ENCODE data around the gene MMP12.
"Not testable (repeated sequence)": the region's sequence is repeated elsewhere in the genome, so short reads cannot be mapped to it uniquely, and the experiment has no call there.

The MMP12 gene

GRCh38 chr11:102879801-102880200 is 5.0 kb upstream of the MMP12 start:
- H3K4me3 Mint-ChIP-seq, result no peak overlapping the region
- H3K27ac Mint-ChIP-seq, result no peak overlapping the region
- DNase-seq, result no peak
- H3K27me3 Mint-ChIP-seq, result peaks cover 3% of the 10 kb centered on the region
- no peaks in the 10 kb centered on the region for H3K9me3 Mint-ChIP-seq
- H3K4me1 Mint-ChIP-seq, result peaks cover 5% of the 10 kb centered on the region
- no peak for ATAC-seq
- H3K36me3 Mint-ChIP-seq (ENCODE audit: low read depth), result no peaks in the 10 kb centered on the region

GRCh38 chr11:102878595-102878994 is 3.8 kb upstream of the MMP12 start:
- ATAC-seq (no peak), DNase-seq (no peak)
- Mint-ChIP-seq H3K36me3 (ENCODE audit: low read depth) (no peaks in the 10 kb centered on the region), H3K9me3 (no peaks in the 10 kb centered on the region), H3K4me1 (peaks cover 5% of the 10 kb centered on the region), H3K27ac (no peak overlapping the region), H3K4me3 (no peak overlapping the region), H3K27me3 (peaks cover 3% of the 10 kb centered on the region)

- not testable (repeated sequence) for H3K4me1 Mint-ChIP-seq; H3K27ac Mint-ChIP-seq; H3K4me3 Mint-ChIP-seq; H3K36me3 Mint-ChIP-seq (ENCODE audit: low read depth); H3K9me3 Mint-ChIP-seq; DNase-seq; ATAC-seq; H3K27me3 Mint-ChIP-seq
Measured at GRCh38 chr11:102869354-102869964, 5.3 kb downstream of the MMP12 start.

GRCh38 chr11:102868339-102868738 is 6.4 kb downstream of the MMP12 start:
- H3K36me3 Mint-ChIP-seq (ENCODE audit: low read depth), result no peaks in the 10 kb centered on the region
- no peaks in the 10 kb centered on the region for H3K9me3 Mint-ChIP-seq
- no peak for ATAC-seq

GRCh38 chr11:102864724-102865123 is 10.1 kb downstream of the MMP12 start:
- Mint-ChIP-seq H3K4me1 (no peaks in the 10 kb centered on the region), H3K9me3 (no peaks in the 10 kb centered on the region), H3K4me3 (no peak overlapping the region), H3K27ac (no peak overlapping the region), H3K27me3 (no peaks in the 10 kb centered on the region), H3K36me3 (ENCODE audit: low read depth) (no peaks in the 10 kb centered on the region)
- DNase-seq, result no peak
- ATAC-seq, result no peak

More at GRCh38 chr11:102868339-102868738, 6.4 kb downstream of the MMP12 start:
- H3K27me3 Mint-ChIP-seq, result no peaks in the 10 kb centered on the region
- no peaks in the 10 kb centered on the region for H3K4me1 Mint-ChIP-seq
- H3K27ac Mint-ChIP-seq, result no peak overlapping the region
- H3K4me3 Mint-ChIP-seq, result no peak overlapping the region
- no peak for DNase-seq

- Mint-ChIP-seq H3K4me3 (no peak overlapping the region), H3K27me3 (peaks cover 4% of the 10 kb centered on the region), H3K4me1 (no peaks in the 10 kb centered on the region), H3K36me3 (ENCODE audit: low read depth) (no peaks in the 10 kb centered on the region), H3K9me3 (no peaks in the 10 kb centered on the region), H3K27ac (no peak overlapping the region)
- no peak for DNase-seq
- ATAC-seq, result no peak
Measured at GRCh38 chr11:102853956-102854355, 20.8 kb downstream of the MMP12 start.

- Mint-ChIP-seq H3K9me3 (no peaks in the 10 kb centered on the region), H3K4me3 (no peak overlapping the region), H3K36me3 (ENCODE audit: low read depth) (no peaks in the 10 kb centered on the region), H3K27ac (no peak overlapping the region), H3K4me1 (no peaks in the 10 kb centered on the region), H3K27me3 (peaks cover 4% of the 10 kb centered on the region)
- no peak for ATAC-seq
- DNase-seq, result no peak
Measured at GRCh38 chr11:102853055-102853454, 21.7 kb downstream of the MMP12 start.

- H3K4me3 Mint-ChIP-seq, result no peak overlapping the region
- DNase-seq (no peak), ATAC-seq (no peak)
- no peak overlapping the region for H3K27ac Mint-ChIP-seq
- H3K9me3 Mint-ChIP-seq, result no peaks in the 10 kb centered on the region
- H3K36me3 Mint-ChIP-seq (ENCODE audit: low read depth), result no peaks in the 10 kb centered on the region
- H3K4me1 Mint-ChIP-seq, result no peaks in the 10 kb centered on the region
- H3K27me3 Mint-ChIP-seq, result peaks cover 6% of the 10 kb centered on the region
Measured at GRCh38 chr11:102850973-102851745, 23.6 kb downstream of the MMP12 start.

GRCh38 chr11:102849311-102849710 is 25.5 kb downstream of the MMP12 start:
- ATAC-seq, result no peak

GRCh38 chr11:102846292-102846691 is 28.5 kb downstream of the MMP12 start:
- Mint-ChIP-seq H3K36me3 (ENCODE audit: low read depth) (no peaks in the 10 kb centered on the region), H3K27ac (no peak overlapping the region), H3K4me1 (no peaks in the 10 kb centered on the region), H3K4me3 (no peak overlapping the region), H3K27me3 (peaks cover 7% of the 10 kb centered on the region), H3K9me3 (no peaks in the 10 kb centered on the region)
- DNase-seq (no peak), ATAC-seq (no peak)

More at GRCh38 chr11:102849311-102849710, 25.5 kb downstream of the MMP12 start:
- H3K27me3 Mint-ChIP-seq, result peaks cover 9% of the 10 kb centered on the region
- H3K36me3 Mint-ChIP-seq (ENCODE audit: low read depth), result no peaks in the 10 kb centered on the region
- no peak overlapping the region for H3K27ac Mint-ChIP-seq
- DNase-seq, result no peak
- H3K4me3 Mint-ChIP-seq, result no peak overlapping the region
- H3K9me3 Mint-ChIP-seq, result no peaks in the 10 kb centered on the region
- H3K4me1 Mint-ChIP-seq, result no peaks in the 10 kb centered on the region

- Mint-ChIP-seq H3K27ac (no peak within 1 kb of the TSS), H3K4me1 (no peaks in the 10 kb centered on the region), H3K36me3 (ENCODE audit: low read depth) (no peaks in the 10 kb centered on the region), H3K27me3 (peaks cover 5% of the 10 kb centered on the region), H3K4me3 (no peak within 1 kb of the TSS), H3K9me3 (no peaks in the 10 kb centered on the region)
- ATAC-seq (no peak), DNase-seq (no peak)
Measured at GRCh38 chr11:102843489-102843888, 31.3 kb downstream of the MMP12 start, which contains the start of gene MMP3. MMP3 (minus strand) TSS chr11:102843609; CDS start chr11:102843546, 63 bp downstream.

GRCh38 chr11:102842930-102843329 is 31.9 kb downstream of the MMP12 start:
- DNase-seq (no peak), ATAC-seq (no peak)
- no peaks in the 10 kb centered on the region for H3K4me1 Mint-ChIP-seq
- H3K27me3 Mint-ChIP-seq, result peaks cover 5% of the 10 kb centered on the region
- no peaks in the 10 kb centered on the region for H3K36me3 Mint-ChIP-seq (ENCODE audit: low read depth)
- H3K9me3 Mint-ChIP-seq, result no peaks in the 10 kb centered on the region
- H3K4me3 Mint-ChIP-seq, result no peak overlapping the region
- no peak overlapping the region for H3K27ac Mint-ChIP-seq

GRCh38 chr11:102840018-102840417 is 34.8 kb downstream of the MMP12 start:
- no peak for DNase-seq
- Mint-ChIP-seq H3K27ac (no peak overlapping the region), H3K27me3 (no peaks in the 10 kb centered on the region), H3K9me3 (no peaks in the 10 kb centered on the region), H3K36me3 (ENCODE audit: low read depth) (no peaks in the 10 kb centered on the region), H3K4me3 (no peak overlapping the region), H3K4me1 (no peaks in the 10 kb centered on the region)
- ATAC-seq, result no peak

- DNase-seq, result no peak
- no peak for ATAC-seq
- Mint-ChIP-seq H3K4me3 (no peak overlapping the region), H3K27ac (no peak overlapping the region), H3K4me1 (no peaks in the 10 kb centered on the region), H3K36me3 (ENCODE audit: low read depth) (no peaks in the 10 kb centered on the region), H3K27me3 (peaks cover 3% of the 10 kb centered on the region), H3K9me3 (no peaks in the 10 kb centered on the region)
Measured at GRCh38 chr11:102837646-102838045, 37.1 kb downstream of the MMP12 start.

- Mint-ChIP-seq H3K9me3 (no peaks in the 10 kb centered on the region), H3K4me1 (no peaks in the 10 kb centered on the region), H3K27ac (no peak overlapping the region), H3K36me3 (ENCODE audit: low read depth) (no peaks in the 10 kb centered on the region), H3K4me3 (no peak overlapping the region), H3K27me3 (peaks cover 7% of the 10 kb centered on the region)
- ATAC-seq (no peak), DNase-seq (no peak)
Measured at GRCh38 chr11:102837156-102837555, 37.6 kb downstream of the MMP12 start.

Measured in activated naive CD8-positive, alpha-beta T cell treated with anti-CD3 and anti-CD28 coated beads, Interleukin-2, amount 50 U/mL, for 24 hours (primary cell).